MM.1S (cell line): ENCODE measurements around the gene ARHGAP4.

Experiments
- DNase-seq: peaks from one replicate; pipeline ENCODE4 v3.0.0-alpha.2; 2015
- H2AFZ ChIP-seq: fragments of 300-600 bp; sonication (generic); 2 replicates; pipeline ENCODE4 v1.6.0; 2016; ENCODE audit warnings: antibody characterized with exemption, low read length
- H3F3A ChIP-seq: fragments of 300-600 bp; sonication (generic); 2 replicates; pipeline ENCODE4 v1.6.1; 2016; ENCODE audit warnings: mild to moderate bottlenecking, antibody characterized with exemption, low read length, moderate library complexity, mixed read lengths; ENCODE audit not compliant: insufficient read depth
- H3K27ac ChIP-seq: fragments of 300-600 bp; sonication (generic); 2 replicates; pipeline ENCODE4 v1.5.1; 2016; ENCODE audit warnings: mild to moderate bottlenecking, low read length
- H3K27me3 ChIP-seq: fragments of 300-600 bp; sonication (generic); replicated peaks from 2 replicates; pipeline ENCODE4 v1.6.0; 2016; ENCODE audit warnings: low read length; ENCODE audit not compliant: insufficient read depth
- H3K36me3 ChIP-seq: fragments of 300-600 bp; sonication (generic); replicated peaks from 2 replicates; pipeline ENCODE4 v1.6.1; 2016; ENCODE audit warnings: mild to moderate bottlenecking, low read length, mixed read lengths; ENCODE audit not compliant: insufficient read depth
- H3K4me1 ChIP-seq: fragments of 300-600 bp; sonication (generic); 2 replicates; pipeline ENCODE4 v1.6.1; 2016; ENCODE audit warnings: low read length, mixed read lengths
- H3K4me2 ChIP-seq: fragments of 300-600 bp; sonication (generic); 2 replicates; pipeline ENCODE4 v1.6.0; 2016; ENCODE audit warnings: low read depth, low read length
- H3K4me3 ChIP-seq: fragments of 300-600 bp; sonication (generic); 2 replicates; pipeline ENCODE4 v1.5.1; 2016; ENCODE audit warnings: low read length, mixed read lengths
- H3K79me2 ChIP-seq: fragments of 300-600 bp; sonication (generic); 2 replicates; pipeline ENCODE4 v1.6.1; 2016; ENCODE audit warnings: mixed run types, low read length, mixed read lengths
- H3K9ac ChIP-seq: fragments of 300-600 bp; sonication (generic); 2 replicates; pipeline ENCODE4 v1.6.1; 2016; ENCODE audit warnings: low read length, mixed read lengths
- H3K9me2 ChIP-seq: fragments of 300-600 bp; sonication (generic); replicated peaks from 2 replicates; pipeline ENCODE4 v1.6.1; 2016; ENCODE audit warnings: mild to moderate bottlenecking, low read length, mixed read lengths; ENCODE audit not compliant: insufficient read depth
- H3K9me3 ChIP-seq: fragments of 300-600 bp; sonication (generic); replicated peaks from 2 replicates; pipeline ENCODE4 v1.6.1; 2016; ENCODE audit warnings: mild to moderate bottlenecking, low read length, mixed read lengths; ENCODE audit not compliant: insufficient read depth
- H4K20me1 ChIP-seq: fragments of 300-600 bp; sonication (generic); 2 replicates; pipeline ENCODE4 v1.6.1; 2016; ENCODE audit warnings: mild to moderate bottlenecking, low read length, moderate library complexity, mixed read lengths; ENCODE audit not compliant: insufficient read depth
- CTCF ChIP-seq: fragments of 300-600 bp; sonication (generic); IDR thresholded peaks from 2 replicates; pipeline ENCODE4 v1.5.1; 2016; ENCODE audit warnings: antibody characterized with exemption, low read length, mixed read lengths
- EZH2 ChIP-seq: fragments of 300-600 bp; sonication (generic); optimal IDR thresholded peaks from 2 replicates; pipeline ENCODE3; 2017; ENCODE audit warnings: low read depth, mild to moderate bottlenecking, antibody characterized with exemption, low read length, mixed read lengths
- EZH2phosphoT487 ChIP-seq: fragments of 300-600 bp; sonication (generic); IDR thresholded peaks from 2 replicates; pipeline ENCODE4 v1.6.1; 2018; ENCODE audit warnings: antibody characterized with exemption, low read length

The ARHGAP4 gene

GRCh38 chrX:153930011-153930910 lies 4.2 kb upstream of the ARHGAP4 start:
- Histone ChIP-seq H3K79me2 (peaks cover 47% of the 10 kb centered on the region), H3K4me3 (no peak overlapping the region), H3F3A (peaks cover 25% of the 10 kb centered on the region), H3K9ac (no peak overlapping the region), H2AFZ (no peak overlapping the region), H3K4me2 (no peak overlapping the region), H3K9me3 (no peaks in the 10 kb centered on the region), H4K20me1 (no peaks in the 10 kb centered on the region), H3K9me2 (no peaks in the 10 kb centered on the region), H3K4me1 (peaks cover 8% of the 10 kb centered on the region; the same call in 1 of the 2 replicates), H3K36me3 (no peaks in the 10 kb centered on the region), H3K27me3 (no peaks in the 10 kb centered on the region), H3K27ac (no peak overlapping the region)
- TF ChIP-seq EZH2 (no peak), EZH2phosphoT487 (no peak), CTCF (no peak)
- no peak for DNase-seq

GRCh38 chrX:153929576-153929975 lies 3.5 kb upstream of the ARHGAP4 start:
- Histone ChIP-seq H2AFZ (no peak overlapping the region), H3K4me1 (peaks cover 8% of the 10 kb centered on the region; the same call in 1 of the 2 replicates), H3K9ac (no peak overlapping the region; the same call in 1 of the 2 replicates), H3K4me3 (no peak overlapping the region), H3K9me3 (no peaks in the 10 kb centered on the region), H3F3A (peaks cover 32% of the 10 kb centered on the region), H3K27ac (peak overlapping the region; percentile 19; the same call in 1 of the 2 replicates), H3K4me2 (peak overlapping the region; percentile 47; the same call in 1 of the 2 replicates), H4K20me1 (no peaks in the 10 kb centered on the region), H3K36me3 (no peaks in the 10 kb centered on the region), H3K79me2 (peaks cover 52% of the 10 kb centered on the region), H3K9me2 (no peaks in the 10 kb centered on the region), H3K27me3 (no peaks in the 10 kb centered on the region)
- TF ChIP-seq CTCF (no peak), EZH2phosphoT487 (no peak), EZH2 (no peak)
- DNase-seq, result no peak

- Histone ChIP-seq H3K36me3 (no peaks in the 10 kb centered on the region), H3K4me2 (peak overlapping the region; percentile 47), H3K4me3 (peak overlapping the region; percentile 11; the same call in 1 of the 2 replicates), H2AFZ (no peak overlapping the region), H3F3A (peaks cover 38% of the 10 kb centered on the region), H3K9me2 (no peaks in the 10 kb centered on the region), H4K20me1 (no peaks in the 10 kb centered on the region), H3K27me3 (no peaks in the 10 kb centered on the region), H3K4me1 (peaks cover 11% of the 10 kb centered on the region; the same call in 1 of the 2 replicates), H3K27ac (peak overlapping the region; percentile 19; the same call in 1 of the 2 replicates), H3K9me3 (no peaks in the 10 kb centered on the region), H3K9ac (no peak overlapping the region; the same call in 1 of the 2 replicates), H3K79me2 (peaks cover 52% of the 10 kb centered on the region)
- no peak for TF ChIP-seq EZH2phosphoT487
- no peak for TF ChIP-seq CTCF
- no peak for TF ChIP-seq EZH2
- no peak for DNase-seq
Measured at GRCh38 chrX:153928846-153929245, 2.8 kb upstream of the ARHGAP4 start.
